Trophoblast cell (in vitro differentiated cells and primary cell): ENCODE results near the gene FAM227B.

Experiments used
- DNase-seq, 2 donors: peaks; one replicate each; pipeline ENCODE4 v3.0.0-alpha.2; 2016
- H2AFZ ChIP-seq: 2 replicates; pipeline ENCODE4 v1.6.1; 2013; ENCODE audit warnings: low read length, moderate library complexity, mild to moderate bottlenecking; ENCODE audit not compliant: insufficient read depth, poor library complexity
- H2AK5ac ChIP-seq: 2 replicates; pipeline ENCODE4 v1.6.1; 2013; ENCODE audit warnings: mild to moderate bottlenecking, low read length
- H2BK120ac ChIP-seq: 2 replicates; pipeline ENCODE4 v1.6.1; 2013; ENCODE audit warnings: low read length, mild to moderate bottlenecking, moderate library complexity; ENCODE audit not compliant: insufficient read depth, poor library complexity
- H2BK12ac ChIP-seq: 2 replicates; pipeline ENCODE4 v1.6.1; 2013; ENCODE audit warnings: mild to moderate bottlenecking, low read length, moderate library complexity
- H2BK5ac ChIP-seq: 2 replicates; pipeline ENCODE4 v1.6.1; 2013; ENCODE audit warnings: low read length, low read depth, moderate library complexity, mild to moderate bottlenecking; ENCODE audit not compliant: poor library complexity
- H3K14ac ChIP-seq: 2 replicates; pipeline ENCODE4 v1.6.1; 2013; ENCODE audit warnings: mild to moderate bottlenecking, low read length
- H3K18ac ChIP-seq: 2 replicates; pipeline ENCODE4 v1.6.1; 2013; ENCODE audit warnings: mild to moderate bottlenecking, low read length
- H3K23ac ChIP-seq: 2 replicates; pipeline ENCODE4 v1.6.1; 2013; ENCODE audit warnings: low read length
- H3K27ac ChIP-seq: 2 replicates; pipeline ENCODE4 v1.5.1; 2013; ENCODE audit warnings: low read depth, mild to moderate bottlenecking, inconsistent platforms, low read length, moderate library complexity
- H3K27me3 ChIP-seq: 2 replicates; pipeline ENCODE4 v1.6.1; 2013; ENCODE audit warnings: inconsistent platforms, mild to moderate bottlenecking, low read length, moderate library complexity; ENCODE audit not compliant: insufficient read depth
- H3K36me3 ChIP-seq, 2 experiments: 1 replicate in 1 of 2; 2 replicates in 1 of 2; pipeline ENCODE4 v1.6.1; 2013; ENCODE audit warnings: low read length in 2 of 2, mild to moderate bottlenecking in 2 of 2, moderate library complexity in 1 of 2; ENCODE audit not compliant: insufficient read depth in 2 of 2, control insufficient read depth in 1 of 2
- H3K4ac ChIP-seq: 2 replicates; pipeline ENCODE4 v1.6.1; 2013; ENCODE audit warnings: low read depth, mild to moderate bottlenecking, low read length, moderate library complexity
- H3K4me1 ChIP-seq, 2 experiments: 1 replicate in 1 of 2; 2 replicates in 1 of 2; pipeline ENCODE4 v1.6.1; 2013; ENCODE audit warnings: low read length in 2 of 2, mild to moderate bottlenecking in 2 of 2, moderate library complexity in 1 of 2; ENCODE audit not compliant: insufficient read depth in 2 of 2, control insufficient read depth in 1 of 2
- H3K4me2 ChIP-seq: 2 replicates; pipeline ENCODE4 v1.6.1; 2013; ENCODE audit warnings: inconsistent platforms, mild to moderate bottlenecking, low read length, moderate library complexity
- H3K4me3 ChIP-seq: 2 replicates; pipeline ENCODE4 v1.5.1; 2013; ENCODE audit warnings: mild to moderate bottlenecking, low read depth, low read length, inconsistent platforms
- H3K79me1 ChIP-seq: one replicate; pipeline ENCODE4 v1.6.1; 2013; ENCODE audit warnings: low read length
- H3K79me2 ChIP-seq: 2 replicates; pipeline ENCODE4 v1.6.1; 2013; ENCODE audit warnings: low read length, mild to moderate bottlenecking; ENCODE audit not compliant: control insufficient read depth, insufficient read depth, poor library complexity
- H3K9ac ChIP-seq: 2 replicates; pipeline ENCODE4 v1.6.1; 2013; ENCODE audit warnings: mild to moderate bottlenecking, low read length
- H3K9me3 ChIP-seq: 2 replicates; pipeline ENCODE4 v1.6.1; 2013; ENCODE audit warnings: low read depth, mild to moderate bottlenecking, control low read depth, inconsistent platforms, low read length; ENCODE audit not compliant: insufficient read depth
- H4K12ac ChIP-seq: 2 replicates; pipeline ENCODE4 v1.6.1; 2013; ENCODE audit warnings: low read depth, mild to moderate bottlenecking, low read length, moderate library complexity
- H4K8ac ChIP-seq: 2 replicates; pipeline ENCODE4 v1.6.1; 2013; ENCODE audit warnings: low read depth, mild to moderate bottlenecking, low read length, moderate library complexity
- H4K91ac ChIP-seq: one replicate; pipeline ENCODE4 v1.6.1; 2013; ENCODE audit warnings: low read depth, mild to moderate bottlenecking, low read length, moderate library complexity
- WGBS: extraction: QIAGEN DNeasy Blood & Tissue Kit; methylation state at CpG from one replicate; pipeline ENCODE4 v1.1.7; 2013; ENCODE audit warnings: missing lambda C conversion rate; ENCODE audit not compliant: insufficient read length, insufficient coverage; ENCODE audit errors: extremely low coverage; 5-methylcytosine and 5-hydroxymethylcytosine counted together

Gene FAM227B

DNA sequence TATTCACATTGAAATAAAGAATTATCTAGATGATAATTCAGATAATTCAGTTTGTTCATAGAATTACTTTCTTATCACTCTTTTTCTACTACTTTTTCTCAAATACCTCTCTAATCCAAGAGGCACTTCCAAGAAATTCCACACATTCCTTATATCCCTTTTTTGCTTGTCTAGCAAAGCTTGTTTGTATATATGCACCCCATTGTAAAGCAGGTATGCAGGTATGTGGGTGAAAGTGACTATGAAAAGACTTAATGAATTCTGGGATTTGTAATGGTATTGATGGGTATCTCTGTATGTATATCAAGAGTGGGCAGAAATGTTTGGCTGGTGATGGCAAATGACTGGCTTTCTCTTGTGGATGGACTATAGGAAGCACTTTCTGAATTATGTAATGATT, 291.7 kb downstream of the FAM227B start:
- Histone ChIP-seq H3K4ac (no peak overlapping the region), H3K23ac (no peak overlapping the region), H3K9ac (no peak overlapping the region), H3K14ac (no peak overlapping the region), H3K18ac (no peak overlapping the region), H2AK5ac (no peak overlapping the region), H3K79me1 (no peaks in the 10 kb centered on the region), H2BK12ac (no peak overlapping the region), H2BK120ac (no peak overlapping the region), H3K27me3 (no peaks in the 10 kb centered on the region), H4K8ac (no peak overlapping the region), H4K12ac (no peak overlapping the region), H3K4me1 (no peaks in the 10 kb centered on the region), H4K91ac (no peak overlapping the region), H2AFZ (no peak overlapping the region), H3K4me3 (no peak overlapping the region), H3K4me2 (no peak overlapping the region), H3K36me3 (no peaks in the 10 kb centered on the region), H3K79me2 (no peaks in the 10 kb centered on the region), H2BK5ac (no peak overlapping the region), H3K27ac (no peak overlapping the region), H3K9me3 (no peaks in the 10 kb centered on the region)
- DNase-seq, result no peak

- Histone ChIP-seq H3K4me2 (no peak overlapping the region), H2BK12ac (no peak overlapping the region), H3K4me3 (no peak overlapping the region), H3K79me1 (no peaks in the 10 kb centered on the region), H4K12ac (no peak overlapping the region), H3K4ac (no peak overlapping the region), H2BK120ac (no peak overlapping the region), H3K18ac (no peak overlapping the region), H3K36me3 (no peaks in the 10 kb centered on the region), H4K91ac (no peak overlapping the region), H3K4me1 (no peaks in the 10 kb centered on the region), H4K8ac (no peak overlapping the region), H3K79me2 (no peaks in the 10 kb centered on the region), H2AK5ac (no peak overlapping the region), H3K23ac (no peak overlapping the region), H2AFZ (no peak overlapping the region), H3K9ac (no peak overlapping the region), H3K9me3 (no peaks in the 10 kb centered on the region), H3K27ac (no peak overlapping the region), H2BK5ac (no peak overlapping the region), H3K27me3 (no peaks in the 10 kb centered on the region), H3K14ac (no peak overlapping the region)
- WGBS, result no CpG with 5 or more reads among the region's 4 CpGs
- no peak for DNase-seq
These were observed 292.7 kb downstream of the FAM227B start for GRCh38 chr15:49327927-49328326.

GRCh38 chr15:49323207-49323606, 297.4 kb downstream of the FAM227B start:
- Histone ChIP-seq H4K12ac (no peak overlapping the region), H4K8ac (no peak overlapping the region), H3K79me2 (no peaks in the 10 kb centered on the region), H3K23ac (no peak overlapping the region), H2BK120ac (no peak overlapping the region), H3K27ac (no peak overlapping the region), H2BK12ac (no peak overlapping the region), H3K4ac (no peak overlapping the region), H4K91ac (no peak overlapping the region), H3K4me2 (no peak overlapping the region), H3K79me1 (no peaks in the 10 kb centered on the region), H2AK5ac (no peak overlapping the region), H3K36me3 (peaks cover 0 to 3% of the 10 kb centered on the region in 2 experiments), H3K4me1 (no peaks in the 10 kb centered on the region), H3K9me3 (no peaks in the 10 kb centered on the region), H2BK5ac (no peak overlapping the region), H3K14ac (no peak overlapping the region), H3K18ac (no peak overlapping the region), H3K4me3 (no peak overlapping the region), H2AFZ (no peak overlapping the region), H3K9ac (no peak overlapping the region), H3K27me3 (no peaks in the 10 kb centered on the region)
- DNase-seq, result no peak
- WGBS, result no CpG with 5 or more reads among the region's 1 CpG

GRCh38 chr15:49320351-49320750, 300.3 kb downstream of the FAM227B start:
- Histone ChIP-seq H3K9ac (no peak overlapping the region), H2BK5ac (no peak overlapping the region), H2BK120ac (no peak overlapping the region), H3K14ac (no peak overlapping the region), H2AFZ (no peak overlapping the region), H3K23ac (no peak overlapping the region), H2AK5ac (no peak overlapping the region), H4K12ac (no peak overlapping the region), H3K4ac (no peak overlapping the region), H3K9me3 (no peaks in the 10 kb centered on the region), H3K4me2 (no peak overlapping the region), H3K79me2 (no peaks in the 10 kb centered on the region), H3K27ac (no peak overlapping the region), H3K4me3 (no peak overlapping the region), H4K8ac (no peak overlapping the region), H3K18ac (no peak overlapping the region), H3K36me3 (peaks cover 0 to 3% of the 10 kb centered on the region in 2 experiments), H3K79me1 (no peaks in the 10 kb centered on the region), H2BK12ac (no peak overlapping the region), H3K27me3 (no peaks in the 10 kb centered on the region), H3K4me1 (no peaks in the 10 kb centered on the region), H4K91ac (no peak overlapping the region)
- DNase-seq, result no peak
- no CpG with 5 or more reads among the region's 1 CpG for WGBS
